ENCODE results near the gene KCNC1. TPM values are rescaled to one million over a fixed set of nuclear protein-coding genes. Genes with fewer than 3 reads are reported as not detected.

KCNC1 gene
- polyA plus RNA-seq, 1 donor from 2014 or later: 8.9 TPM

- no peaks in the 10 kb centered on the region for H4K20me1 ChIP-seq (ENCODE audit: insufficient read depth)
- TF ChIP-seq TAF1 (IDR thresholded peaks at IDR 0.05; ENCODE audit: low read depth): no peak
- TF ChIP-seq RAD21 (conservative IDR thresholded peaks at IDR 0.05): no peak
- no peak for TF ChIP-seq CTCF (IDR thresholded peaks at IDR 0.05; ENCODE audit: poor library complexity, severe bottlenecking)
- no peaks in the 10 kb centered on the region for H3F3A ChIP-seq (ENCODE audit: insufficient read depth, low read length, poor library complexity, severe bottlenecking)
- H3K27ac ChIP-seq (ENCODE audit: low read length): no peak overlapping the region
- no peaks in the 10 kb centered on the region for H3K9me3 ChIP-seq (ENCODE audit: low read length)
- no peaks in the 10 kb centered on the region for H3K36me3 ChIP-seq (ENCODE audit: insufficient read depth, low read length)
- H3K9ac ChIP-seq (ENCODE audit: low read length): no peak overlapping the region
- H3K9me2 ChIP-seq (ENCODE audit: insufficient read depth, low read length): no peaks in the 10 kb centered on the region
- no peak overlapping the region for H3K4me2 ChIP-seq (ENCODE audit: low read length)
- H3K79me2 ChIP-seq (replicated peaks; ENCODE audit: insufficient read depth, low read length): no peaks in the 10 kb centered on the region
- H3K27me3 ChIP-seq (ENCODE audit: insufficient read depth, low read depth, low read length): no peaks in the 10 kb centered on the region
- H3K4me3 ChIP-seq (ENCODE audit: low read length): no peak overlapping the region
- H2AFZ ChIP-seq (ENCODE audit: low read depth, low read length): no peak overlapping the region
Observed at GRCh38 chr11:17786824-17787525, 52.4 kb downstream of the KCNC1 start.

- Histone ChIP-seq H3K36me3 (ENCODE audit: insufficient read depth, low read length) (no peaks in the 10 kb centered on the region), H3F3A (ENCODE audit: insufficient read depth, low read length, poor library complexity, severe bottlenecking) (no peaks in the 10 kb centered on the region), H3K9me3 (ENCODE audit: low read length) (no peaks in the 10 kb centered on the region), H3K4me2 (ENCODE audit: low read length) (no peak overlapping the region), H3K79me2 (replicated peaks; ENCODE audit: insufficient read depth, low read length) (no peaks in the 10 kb centered on the region), H3K9me2 (ENCODE audit: insufficient read depth, low read length) (no peaks in the 10 kb centered on the region), H3K9ac (ENCODE audit: low read length) (no peak overlapping the region), H4K20me1 (ENCODE audit: insufficient read depth) (no peaks in the 10 kb centered on the region), H3K27me3 (ENCODE audit: insufficient read depth, low read depth, low read length) (no peaks in the 10 kb centered on the region), H3K27ac (ENCODE audit: low read length) (no peak overlapping the region), H2AFZ (ENCODE audit: low read depth, low read length) (no peak overlapping the region), H3K4me3 (ENCODE audit: low read length) (no peak overlapping the region)
- no peak for TF ChIP-seq EP300 (conservative IDR thresholded peaks at IDR 0.05; ENCODE audit: poor library complexity, severe bottlenecking)
- TF ChIP-seq REST (IDR thresholded peaks at IDR 0.05; ENCODE audit: borderline replicate concordance): no peak
- TF ChIP-seq MXI1 (conservative IDR thresholded peaks at IDR 0.05; ENCODE audit: poor library complexity, severe bottlenecking): no peak
- TF ChIP-seq TAF1 (IDR thresholded peaks at IDR 0.05; ENCODE audit: low read depth): no peak
- TF ChIP-seq RAD21 (conservative IDR thresholded peaks at IDR 0.05): no peak
- TF ChIP-seq EZH2 (IDR thresholded peaks at IDR 0.05; ENCODE audit: borderline replicate concordance, insufficient read depth, low read length, poor library complexity, severe bottlenecking): no peak
- TF ChIP-seq SMC3 (conservative IDR thresholded peaks at IDR 0.05; ENCODE audit: poor library complexity): no peak
- no peak for TF ChIP-seq POLR2AphosphoS5 (IDR thresholded peaks at IDR 0.05)
- no peak for TF ChIP-seq CTCF (IDR thresholded peaks at IDR 0.05; ENCODE audit: poor library complexity, severe bottlenecking)
Observed at GRCh38 chr11:17788084-17788483, 53.5 kb downstream of the KCNC1 start.
